ENCODE results near the gene MMS22L.

MMS22L gene

GRCh38 chr6:97282726-97283617 is at the start of gene MMS22L:
Gene MMS22L, minus strand, starts transcription at chr6:97283216. Its CDS starts 739 bp downstream, at chr6:97282477.
- peak; percentile 82 for DNase-seq (ENCODE audit: low spot score)

DNA sequence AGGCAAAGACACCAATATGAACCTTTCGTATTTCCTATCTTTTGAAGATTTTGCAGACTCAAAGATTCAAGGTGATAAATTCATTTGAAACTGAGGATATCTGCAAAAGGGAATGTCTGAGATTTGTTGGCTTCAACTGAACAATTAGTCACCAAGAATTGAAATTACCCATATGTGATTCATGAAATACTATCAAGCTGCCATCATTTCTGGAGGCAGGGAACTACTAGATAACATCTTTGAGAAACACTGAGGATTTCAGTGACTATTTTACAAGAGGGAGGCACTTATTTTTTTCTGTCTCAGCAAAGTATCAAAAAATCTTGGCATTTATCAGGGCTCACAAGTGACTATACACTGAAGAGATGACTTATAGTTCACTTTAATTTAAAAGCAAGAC is 39.8 kb upstream of the MMS22L start:
- DNase-seq (ENCODE audit: low spot score) = peak; percentile 4

DNA sequence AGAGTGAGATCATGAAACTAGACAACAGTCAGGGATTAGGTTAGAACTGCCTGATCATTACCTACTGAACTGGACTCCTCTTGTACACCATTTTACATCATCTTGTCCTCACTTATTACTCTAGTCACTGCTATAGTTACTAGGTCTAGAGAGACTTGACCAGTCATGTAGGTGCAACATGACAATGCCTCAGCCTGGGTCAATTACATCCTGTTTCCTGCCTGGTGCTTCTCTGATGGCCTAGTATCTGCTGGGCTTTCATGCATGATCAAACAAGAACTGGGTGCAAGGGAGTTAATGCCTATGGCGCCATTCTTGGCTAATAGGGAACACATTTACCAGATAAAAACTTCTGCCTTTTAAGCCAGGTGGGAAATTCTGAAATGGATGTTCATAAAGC is 39.2 kb upstream of the MMS22L start:
- DNase-seq (ENCODE audit: low spot score) = no peak

DNA sequence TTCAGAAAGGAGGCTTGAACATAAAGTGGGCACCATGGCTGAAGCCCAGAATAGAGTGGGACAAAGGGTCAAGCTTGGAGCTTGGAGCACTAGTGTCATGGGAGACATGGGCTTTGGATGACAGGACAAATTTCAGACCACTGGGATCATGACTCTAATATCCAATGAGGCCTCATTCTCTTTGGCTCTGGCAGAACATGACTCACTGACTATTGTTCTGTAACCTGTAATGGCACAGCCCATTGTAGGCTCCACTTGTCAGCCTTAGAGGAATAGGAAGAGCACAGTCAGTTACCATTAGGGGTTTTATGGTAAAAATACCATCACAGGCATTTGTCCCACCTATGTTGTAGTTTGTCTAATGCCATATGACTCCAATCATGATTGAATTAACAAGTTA is 34.0 kb upstream of the MMS22L start:
- DNase-seq (ENCODE audit: low spot score) = no peak

- DNase-seq (ENCODE audit: low spot score) = no peak
These were observed 29.2 kb upstream of the MMS22L start for GRCh38 chr6:97312241-97312640.

GRCh38 chr6:97306544-97307320 is 23.7 kb upstream of the MMS22L start:
- no peak for DNase-seq (ENCODE audit: low spot score)

GRCh38 chr6:97305414-97306066 is 22.5 kb upstream of the MMS22L start:
- no peak for DNase-seq (ENCODE audit: low spot score)

DNA sequence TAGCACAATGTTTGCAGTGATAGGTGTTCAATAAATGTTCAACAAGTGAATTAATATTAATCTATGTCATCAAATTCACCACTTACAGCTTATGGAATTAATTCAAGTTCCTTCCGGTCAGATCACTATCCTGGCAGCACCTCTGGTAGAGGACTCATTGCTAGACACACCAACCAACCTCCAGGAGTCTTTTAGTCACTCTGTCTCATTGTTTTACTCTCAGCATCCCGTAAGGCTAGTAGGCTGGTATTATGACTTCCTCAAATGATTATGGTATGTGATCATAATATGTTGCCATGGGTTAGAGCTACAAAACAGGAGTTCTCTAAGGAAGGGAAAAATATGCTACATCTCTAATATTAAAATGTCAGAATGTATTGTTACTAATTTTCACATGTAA is 21.7 kb upstream of the MMS22L start:
- no peak for DNase-seq (ENCODE audit: low spot score)

- peak; percentile 9 for DNase-seq (ENCODE audit: low spot score)
These were observed 11.4 kb upstream of the MMS22L start for GRCh38 chr6:97294451-97294850.

- DNase-seq (ENCODE audit: low spot score) = no peak
These were observed 10.2 kb upstream of the MMS22L start for GRCh38 chr6:97293198-97293696.

DNA sequence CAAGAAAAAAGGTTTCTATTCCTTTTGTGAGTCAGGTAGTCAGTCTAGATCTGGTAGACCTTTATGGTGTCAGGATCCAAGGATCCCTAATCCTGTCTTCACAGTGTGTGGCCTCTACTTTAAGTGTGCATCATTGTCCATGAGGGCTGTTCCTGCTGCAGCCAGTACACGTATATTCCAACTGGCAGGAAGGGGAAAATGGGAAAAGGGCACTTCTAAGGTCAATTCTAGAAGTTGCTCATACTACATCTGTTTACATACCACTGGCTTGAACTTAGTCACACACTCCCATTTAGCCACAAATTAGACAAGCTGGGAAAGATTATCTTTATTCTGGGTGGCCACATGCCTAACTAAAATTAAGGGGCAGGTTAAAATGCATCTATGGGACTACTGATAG is 9.7 kb upstream of the MMS22L start:
- DNase-seq (ENCODE audit: low spot score) = peak; percentile 4

DNA sequence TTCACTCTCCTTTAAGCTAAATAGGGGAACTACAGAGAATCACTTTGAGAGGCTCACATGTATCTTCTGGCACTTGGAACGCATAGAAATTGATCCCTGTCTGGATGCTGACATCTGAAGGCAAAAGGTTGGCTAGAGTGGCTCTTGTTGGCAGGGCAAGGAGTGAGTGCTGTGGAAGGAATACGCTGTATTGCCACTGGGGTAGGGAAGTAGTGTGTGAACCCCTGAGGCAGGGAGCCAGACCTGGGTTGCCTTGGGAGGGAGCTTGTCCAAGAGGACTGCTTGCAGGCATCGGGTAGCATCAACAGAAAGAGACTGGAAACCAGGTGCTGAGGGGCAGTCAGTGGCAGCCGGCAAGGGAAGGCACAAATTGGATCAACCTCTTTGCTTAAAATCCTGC is 8.9 kb upstream of the MMS22L start:
- DNase-seq (ENCODE audit: low spot score) = no peak

DNA sequence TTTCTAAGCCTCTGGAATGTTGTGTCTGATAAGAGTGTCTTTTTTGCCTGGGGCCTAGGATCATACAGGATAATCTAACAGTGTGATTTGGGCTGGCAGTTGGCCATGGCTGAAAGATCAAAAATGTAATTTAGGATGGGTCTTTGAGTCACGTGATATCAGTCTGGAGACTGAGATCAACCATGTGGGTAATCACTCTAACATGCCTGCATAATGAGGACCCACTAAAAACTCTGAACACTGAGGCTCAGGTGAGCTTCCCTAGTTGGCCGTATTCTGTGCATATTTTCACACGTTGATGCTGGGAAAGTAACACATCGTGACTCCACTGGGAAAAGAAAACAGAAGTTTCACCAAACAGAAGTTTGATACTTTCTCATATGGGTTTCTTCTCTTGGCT is 6.3 kb upstream of the MMS22L start:
- DNase-seq (ENCODE audit: low spot score) = no peak

GRCh38 chr6:97288188-97288587 is 5.2 kb upstream of the MMS22L start:
- DNase-seq (ENCODE audit: low spot score) = no peak

DNA sequence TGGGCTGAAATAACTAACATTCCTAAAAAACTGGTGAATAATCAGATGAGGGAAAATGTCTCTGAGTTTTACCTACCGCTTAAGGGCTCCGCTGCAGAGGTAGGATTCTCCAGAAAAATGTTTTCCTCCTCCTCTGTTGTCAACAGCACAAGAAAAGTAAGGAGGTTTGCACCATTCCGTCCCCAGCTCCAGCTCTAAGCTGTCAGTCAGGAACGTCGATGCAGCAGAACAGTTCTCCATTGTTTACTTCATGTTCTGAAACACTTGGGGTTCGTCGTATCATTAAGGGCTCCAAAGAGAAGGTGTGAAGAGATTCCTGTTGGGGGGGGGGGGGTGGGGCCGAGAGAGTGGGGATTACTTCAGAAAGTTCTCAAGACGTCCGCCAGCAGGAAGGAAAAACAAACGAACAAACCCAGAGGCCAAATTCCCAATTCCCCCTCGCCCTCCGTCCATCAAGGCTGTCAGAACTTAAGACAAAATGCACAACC is 734 bp downstream of the MMS22L start:
- DNase-seq (ENCODE audit: low spot score) = peak; percentile 12

GRCh38 chr6:97280766-97281165 is 2.2 kb downstream of the MMS22L start:
- DNase-seq (ENCODE audit: low spot score) = no peak

- no peak for DNase-seq (ENCODE audit: low spot score)
These were observed 7.2 kb downstream of the MMS22L start for GRCh38 chr6:97275804-97276203.

- no peak for DNase-seq (ENCODE audit: low spot score)
These were observed 13.2 kb downstream of the MMS22L start for GRCh38 chr6:97269821-97270220.

DNA sequence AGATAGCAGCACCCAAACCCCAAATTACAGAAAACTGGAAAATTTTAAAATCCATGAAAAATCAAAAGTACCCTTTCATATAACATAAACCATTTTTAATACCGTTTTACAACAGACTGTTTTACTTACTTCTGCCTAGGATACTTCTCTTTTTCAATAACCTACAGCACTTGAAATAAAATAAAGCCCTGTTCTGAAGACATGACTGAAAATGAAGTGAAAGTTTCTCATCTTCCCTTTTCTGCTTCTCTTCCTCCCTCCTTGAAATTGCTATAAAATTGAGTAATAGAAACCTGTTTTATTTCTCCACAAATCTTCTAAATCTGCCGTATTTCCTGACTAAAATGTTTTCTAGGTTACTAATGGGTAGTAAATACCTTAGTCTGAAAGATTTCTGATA is 20.3 kb downstream of the MMS22L start:
- DNase-seq (ENCODE audit: low spot score) = no peak

- no peak for DNase-seq (ENCODE audit: low spot score)
These were observed 36.2 kb downstream of the MMS22L start for GRCh38 chr6:97246842-97247241.

DNA sequence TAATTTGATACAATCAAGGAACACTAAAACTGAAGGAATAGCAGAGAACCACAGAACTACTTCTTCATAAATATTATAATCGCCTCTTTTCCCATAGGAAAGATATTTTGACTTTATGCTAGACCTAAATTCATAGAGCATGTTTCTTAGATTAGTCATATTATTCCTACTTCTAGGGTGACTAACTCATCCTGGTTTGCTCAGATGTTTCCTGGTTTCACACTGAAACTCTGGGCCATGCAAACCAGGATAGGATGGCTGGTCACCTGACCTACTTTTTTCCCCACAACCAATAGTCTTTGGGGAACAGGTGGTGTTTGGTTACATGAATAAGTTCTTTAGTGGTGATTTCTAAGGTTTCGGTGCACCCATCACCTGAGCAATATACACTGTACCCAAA is 42.8 kb downstream of the MMS22L start:
- DNase-seq (ENCODE audit: low spot score) = peak; percentile 69

- no peak for DNase-seq (ENCODE audit: low spot score)
These were observed 51.1 kb downstream of the MMS22L start for GRCh38 chr6:97231911-97232310.

Measured in hepatic stellate cell (primary cell).